Psoas muscle (tissue), 8 donors: ENCODE measurements around the gene SGK2. TPM values are rescaled to one million over a fixed set of nuclear protein-coding genes. Genes with fewer than 3 reads are reported as not detected.

Experiments used
- ATAC-seq, 4 donors: fragments of 200-7000 bp; cut with Tn5 transposase; one replicate each; pipeline ENCODE4 v1.9.1; 2020; ENCODE audit warnings: moderate library complexity in 3 of 4, mild to moderate bottlenecking in 2 of 4
- DNase-seq, 2 donors: peaks; one replicate each; pipeline ENCODE4 v3.0.0-alpha.2; 2020
- H3K27ac ChIP-seq: fragments of 200-600 bp; one replicate; pipeline ENCODE4 v1.8.0; 2022
- H3K27me3 ChIP-seq, 3 donors: fragments of 200-600 bp in 1 of 3; one replicate each; pipeline versions ENCODE4 v1.6.1 to v1.8.0; 2013 to 2022; ENCODE audit warnings: low read length in 2 of 3, mild to moderate bottlenecking in 2 of 3, moderate library complexity in 1 of 3; ENCODE audit not compliant: insufficient read depth in 3 of 3
- H3K36me3 ChIP-seq, 2 donors: fragments of 200-600 bp in 1 of 2; one replicate each; pipeline versions ENCODE4 v1.6.1 to v1.8.0; 2013 to 2022; ENCODE audit warnings: low read depth in 1 of 2, mild to moderate bottlenecking in 1 of 2, moderate library complexity in 1 of 2; ENCODE audit not compliant: insufficient read depth in 1 of 2
- H3K4me1 ChIP-seq: fragments of 200-600 bp; one replicate; pipeline ENCODE4 v1.8.0; 2022
- H3K4me3 ChIP-seq: fragments of 200-600 bp; one replicate; pipeline ENCODE4 v1.8.0; 2022; ENCODE audit warnings: mild to moderate bottlenecking
- H3K9me3 ChIP-seq: fragments of 200-600 bp; one replicate; pipeline ENCODE4 v1.8.0; 2022
- WGBS, 3 donors: extraction: QIAGEN DNeasy Blood & Tissue Kit; methylation state at CpG; one replicate each; pipeline versions ENCODE4 v1.1.6 to v1.1.7; 2013; 5-methylcytosine and 5-hydroxymethylcytosine counted together
- intact Hi-C, 2 donors: fragments of 100-400 bp; cut with DNase I; formaldehyde crosslinking; loops; one replicate each; pipeline versions ENCODE4 v1.11.0 to v1.14.2; 2022
- polyA plus RNA-seq, 3 donors: library from polyadenylated mRNA; stranded (reverse); fragments of 200-250 nt; gene quantifications; one replicate each; pipeline ENCODE4 v1.2.3, GENCODE V29; 2013
- total RNA-seq, 4 donors: library from RNA; stranded (reverse); fragmentation: NEBNext Ultra II Directional in 2 of 4; extraction: Animal tissue kit (Norgen Biotek cat#: 25700) in 2 of 4; gene quantifications; one replicate each; pipeline versions ENCODE4 v1.2.1 to v1.2.4, GENCODE V29; 2021 to 2023
- TF ChIP-seq, protein P1 (sequence below): fragments of 200-600 bp; IDR thresholded peaks from one replicate; pipeline ENCODE4 v1.8.0; 2022; ENCODE audit warnings: antibody characterized with exemption
- donor health status: healthy with polysubstance abuse.
- donor health status: DM: no; HTN: no; CAD: no; lungs with moderate emphysema.
- donor health status: Bipolar disorder and iron deficiency.
- donor health status: healthy.
- donor health status: DM: yes; HTN: yes; CAD: no.
- donor health status: DM: no; HTN: no; CAD: no.
- donor health status: DM: no; HTN: no; CAD: no.
- donor health status: DM: yes; HTN: yes; CAD: no.

SGK2 gene
- total and polyA plus RNA-seq, 7 donors = 0.04 to 0.53 (median 0.14) TPM; not detected in 3

- Histone ChIP-seq H3K4me1 (no peaks in the 10 kb centered on the region), H3K9me3 (no peaks in the 10 kb centered on the region), H3K36me3 (no peaks in the 10 kb centered on the region), H3K27ac (no peak overlapping the region), H3K27me3 (no peaks in the 10 kb centered on the region), H3K4me3 (no peak overlapping the region)
- 92 to 96% (median 93%) methylated on average over 3 of the region's 3 CpGs for WGBS, 3 donors
- intact Hi-C loops = no loop called here
- ATAC-seq = no peak
- DNase-seq = no peak
- TF ChIP-seq, protein P1, sequence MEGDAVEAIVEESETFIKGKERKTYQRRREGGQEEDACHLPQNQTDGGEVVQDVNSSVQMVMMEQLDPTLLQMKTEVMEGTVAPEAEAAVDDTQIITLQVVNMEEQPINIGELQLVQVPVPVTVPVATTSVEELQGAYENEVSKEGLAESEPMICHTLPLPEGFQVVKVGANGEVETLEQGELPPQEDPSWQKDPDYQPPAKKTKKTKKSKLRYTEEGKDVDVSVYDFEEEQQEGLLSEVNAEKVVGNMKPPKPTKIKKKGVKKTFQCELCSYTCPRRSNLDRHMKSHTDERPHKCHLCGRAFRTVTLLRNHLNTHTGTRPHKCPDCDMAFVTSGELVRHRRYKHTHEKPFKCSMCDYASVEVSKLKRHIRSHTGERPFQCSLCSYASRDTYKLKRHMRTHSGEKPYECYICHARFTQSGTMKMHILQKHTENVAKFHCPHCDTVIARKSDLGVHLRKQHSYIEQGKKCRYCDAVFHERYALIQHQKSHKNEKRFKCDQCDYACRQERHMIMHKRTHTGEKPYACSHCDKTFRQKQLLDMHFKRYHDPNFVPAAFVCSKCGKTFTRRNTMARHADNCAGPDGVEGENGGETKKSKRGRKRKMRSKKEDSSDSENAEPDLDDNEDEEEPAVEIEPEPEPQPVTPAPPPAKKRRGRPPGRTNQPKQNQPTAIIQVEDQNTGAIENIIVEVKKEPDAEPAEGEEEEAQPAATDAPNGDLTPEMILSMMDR = no peak
Measured at GRCh38 chr20:43571310-43571709, 12.5 kb downstream of the SGK2 start.

DNA sequence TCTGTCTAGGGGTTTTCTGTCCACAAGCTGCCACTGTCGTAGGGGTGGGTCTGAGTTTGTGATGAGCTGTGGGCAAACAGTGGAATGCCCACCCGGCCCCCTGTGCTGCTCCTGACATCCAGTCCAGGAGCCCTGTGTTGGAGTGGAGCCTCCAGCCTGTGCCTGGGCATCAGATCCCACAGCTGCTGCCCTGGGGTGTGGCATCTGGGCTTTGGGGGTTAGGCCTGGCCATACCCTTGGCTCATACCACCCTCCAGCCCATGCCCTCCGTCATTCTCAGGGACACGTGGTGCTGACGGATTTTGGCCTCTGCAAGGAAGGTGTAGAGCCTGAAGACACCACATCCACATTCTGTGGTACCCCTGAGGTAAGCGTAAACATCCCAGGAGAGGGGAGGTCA is 12.9 kb downstream of the SGK2 start:
- no peak for ATAC-seq

DNA sequence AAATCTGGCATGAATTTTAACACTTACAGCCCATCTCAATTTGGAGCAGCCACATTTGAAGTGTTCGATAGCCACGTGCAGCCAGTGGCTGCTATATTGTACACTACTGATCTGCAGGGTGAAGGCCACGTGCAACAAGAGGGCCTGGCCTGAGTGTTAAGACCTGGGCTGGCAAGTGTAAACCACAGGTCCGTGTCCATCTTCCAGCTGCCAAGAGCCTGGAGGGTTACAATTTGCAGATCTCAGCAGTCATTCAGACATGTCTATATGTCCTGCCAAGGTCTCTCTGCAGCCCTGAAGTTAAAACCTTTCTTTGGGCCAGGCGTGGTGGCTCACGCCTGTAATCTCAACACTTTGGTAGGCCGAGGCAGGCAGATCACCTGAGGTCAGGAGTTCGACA is 14.1 kb downstream of the SGK2 start:
- intact Hi-C loops = no loop called here
- Histone ChIP-seq H3K9me3 (no peaks in the 10 kb centered on the region), H3K27me3 (no peaks in the 10 kb centered on the region), H3K4me3 (no peak overlapping the region), H3K36me3 (no peaks in the 10 kb centered on the region), H3K4me1 (no peaks in the 10 kb centered on the region), H3K27ac (no peak overlapping the region)
- WGBS, 3 donors = 83 to 86% (median 84%) methylated on average over 8 of the region's 8 CpGs
- ATAC-seq = no peak
- TF ChIP-seq, protein P1 = no peak
- DNase-seq = no peak

More for the DNA sequence above, 12.9 kb downstream of the SGK2 start:
- H3K27ac ChIP-seq = no peak overlapping the region
- no peaks in the 10 kb centered on the region for H3K4me1 ChIP-seq
- H3K27me3 ChIP-seq = no peaks in the 10 kb centered on the region
- H3K4me3 ChIP-seq = no peak overlapping the region
- no peaks in the 10 kb centered on the region for H3K36me3 ChIP-seq
- WGBS, 3 donors = 73 to 85% (median 78%) methylated on average over 6 of the region's 6 CpGs
- H3K9me3 ChIP-seq = no peaks in the 10 kb centered on the region
- no peak for DNase-seq
- TF ChIP-seq, protein P1 = no peak
- intact Hi-C loops = no loop called here

- H3K36me3 ChIP-seq = no peaks in the 10 kb centered on the region
- 68 to 71% (median 69%) methylated on average over 10 of the region's 10 CpGs for WGBS, 3 donors
- H3K4me3 ChIP-seq = no peak overlapping the region
- TF ChIP-seq, protein P1 = no peak
- H3K27ac ChIP-seq = no peak overlapping the region
- no peaks in the 10 kb centered on the region for H3K9me3 ChIP-seq
- H3K27me3 ChIP-seq = no peaks in the 10 kb centered on the region
- no peaks in the 10 kb centered on the region for H3K4me1 ChIP-seq
- intact Hi-C loops = no loop called here
- DNase-seq = peak in 1 of 2 donors; percentile 68
- ATAC-seq = no peak
Measured at GRCh38 chr20:43576108-43576507, 17.3 kb downstream of the SGK2 start.
